Loucy (cell line): ENCODE data around the gene ZSCAN4.
A peak's percentile ranks its signal among the peaks of the same experiment; 100 is the strongest.

ENCODE experiments used
- H2AFZ ChIP-seq: fragments of 200-600 bp; sonication (generic); 2 replicates; pipeline ENCODE4 v1.6.0; 2016; ENCODE audit warnings: antibody characterized with exemption, mild to moderate bottlenecking, low read length, moderate library complexity
- H3F3A ChIP-seq: fragments of 200-600 bp; 2 replicates; pipeline ENCODE4 v1.6.0; 2016; ENCODE audit warnings: antibody characterized with exemption, low read depth, mild to moderate bottlenecking
- H3K27me3 ChIP-seq: fragments of 200-600 bp; sonication (generic); 2 replicates; pipeline ENCODE4 v1.6.1; 2014; ENCODE audit warnings: low read length, mild to moderate bottlenecking; ENCODE audit not compliant: insufficient read depth, poor library complexity, severe bottlenecking
- H3K36me3 ChIP-seq: fragments of 200-600 bp; sonication (generic); 2 replicates; pipeline ENCODE4 v1.6.1; 2016; ENCODE audit warnings: low read length; ENCODE audit not compliant: insufficient read depth
- H3K4me1 ChIP-seq: fragments of 200-600 bp; sonication (generic); 2 replicates; pipeline ENCODE4 v1.5.1; 2014; ENCODE audit warnings: low read length, mild to moderate bottlenecking; ENCODE audit not compliant: insufficient read depth, poor library complexity, severe bottlenecking
- H3K4me2 ChIP-seq: fragments of 200-600 bp; sonication (generic); 2 replicates; pipeline ENCODE4 v1.6.0; 2014; ENCODE audit warnings: antibody characterized with exemption, low read length, low read depth, mild to moderate bottlenecking; ENCODE audit not compliant: poor library complexity, severe bottlenecking
- H3K4me3 ChIP-seq: fragments of 200-600 bp; sonication (generic); 2 replicates; pipeline ENCODE4 v1.5.1; 2014; ENCODE audit warnings: low read length, mild to moderate bottlenecking, mixed read lengths; ENCODE audit not compliant: poor library complexity, severe bottlenecking
- H3K79me2 ChIP-seq: fragments of 200-600 bp; sonication (generic); 2 replicates; pipeline ENCODE4 v1.6.1; 2014; ENCODE audit warnings: low read length; ENCODE audit not compliant: insufficient read depth
- H3K9ac ChIP-seq: fragments of 200-600 bp; sonication (generic); 2 replicates; pipeline ENCODE4 v1.6.0; 2014; ENCODE audit warnings: mild to moderate bottlenecking, low read depth, low read length, moderate library complexity; ENCODE audit not compliant: poor library complexity, severe bottlenecking
- H3K9me2 ChIP-seq: fragments of 200-600 bp; sonication (generic); replicated peaks from 2 replicates; pipeline ENCODE4 v1.6.1; 2016; ENCODE audit warnings: low read depth, low read length, mixed read lengths
- H3K9me3 ChIP-seq: fragments of 200-600 bp; sonication (generic); 2 replicates; pipeline ENCODE4 v1.6.1; 2014; ENCODE audit warnings: mild to moderate bottlenecking, antibody characterized with exemption, low read length, low read depth; ENCODE audit not compliant: insufficient read depth
- H4K20me1 ChIP-seq: fragments of 200-600 bp; sonication (generic); 2 replicates; pipeline ENCODE4 v1.6.0; 2014; ENCODE audit warnings: antibody characterized with exemption, low read length, mild to moderate bottlenecking; ENCODE audit not compliant: insufficient read depth, poor library complexity, severe bottlenecking
- EZH2phosphoT487 ChIP-seq: fragments of 200-600 bp; IDR thresholded peaks from 2 replicates; pipeline ENCODE4 v1.6.1; 2018; ENCODE audit warnings: antibody characterized with exemption, mild to moderate bottlenecking, moderate library complexity, borderline replicate concordance
- TF ChIP-seq, protein P1 (sequence below): fragments of 200-600 bp; sonication (generic); conservative IDR thresholded peaks from 2 replicates; pipeline ENCODE4 v1.5.1; 2014; ENCODE audit warnings: mild to moderate bottlenecking, antibody characterized with exemption, low read length

Gene ZSCAN4

DNA sequence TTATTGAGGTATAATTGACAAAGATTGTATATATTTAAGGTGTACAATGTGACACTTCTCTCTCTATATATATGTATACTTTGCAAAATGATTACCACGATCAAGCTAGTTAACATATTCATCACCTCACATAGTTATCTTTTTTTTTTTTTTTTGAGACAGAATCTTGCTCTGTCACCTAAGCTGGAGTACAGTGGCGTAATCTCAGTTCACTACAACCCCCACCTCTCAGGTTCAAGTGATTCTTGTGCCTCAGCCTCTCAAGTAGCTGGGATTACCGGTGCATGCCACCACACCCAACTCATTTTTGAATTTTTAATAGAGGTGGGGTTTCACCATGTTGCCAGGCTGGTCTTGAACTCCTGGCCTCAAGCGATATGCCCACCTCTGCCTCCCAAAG, 3.7 kb downstream of the ZSCAN4 start:
- H3K36me3 ChIP-seq, result no peaks in the 10 kb centered on the region
- no peak overlapping the region for H3K4me2 ChIP-seq
- no peak overlapping the region for H3K9ac ChIP-seq
- H3K79me2 ChIP-seq, result no peaks in the 10 kb centered on the region
- H2AFZ ChIP-seq, result no peak overlapping the region
- no peaks in the 10 kb centered on the region for H3K4me1 ChIP-seq
- no peaks in the 10 kb centered on the region for H3F3A ChIP-seq
- no peaks in the 10 kb centered on the region for H4K20me1 ChIP-seq
- TF ChIP-seq EZH2phosphoT487, result no peak
- TF ChIP-seq, protein P1, sequence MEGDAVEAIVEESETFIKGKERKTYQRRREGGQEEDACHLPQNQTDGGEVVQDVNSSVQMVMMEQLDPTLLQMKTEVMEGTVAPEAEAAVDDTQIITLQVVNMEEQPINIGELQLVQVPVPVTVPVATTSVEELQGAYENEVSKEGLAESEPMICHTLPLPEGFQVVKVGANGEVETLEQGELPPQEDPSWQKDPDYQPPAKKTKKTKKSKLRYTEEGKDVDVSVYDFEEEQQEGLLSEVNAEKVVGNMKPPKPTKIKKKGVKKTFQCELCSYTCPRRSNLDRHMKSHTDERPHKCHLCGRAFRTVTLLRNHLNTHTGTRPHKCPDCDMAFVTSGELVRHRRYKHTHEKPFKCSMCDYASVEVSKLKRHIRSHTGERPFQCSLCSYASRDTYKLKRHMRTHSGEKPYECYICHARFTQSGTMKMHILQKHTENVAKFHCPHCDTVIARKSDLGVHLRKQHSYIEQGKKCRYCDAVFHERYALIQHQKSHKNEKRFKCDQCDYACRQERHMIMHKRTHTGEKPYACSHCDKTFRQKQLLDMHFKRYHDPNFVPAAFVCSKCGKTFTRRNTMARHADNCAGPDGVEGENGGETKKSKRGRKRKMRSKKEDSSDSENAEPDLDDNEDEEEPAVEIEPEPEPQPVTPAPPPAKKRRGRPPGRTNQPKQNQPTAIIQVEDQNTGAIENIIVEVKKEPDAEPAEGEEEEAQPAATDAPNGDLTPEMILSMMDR, result no peak
- no peaks in the 10 kb centered on the region for H3K9me2 ChIP-seq
- H3K27me3 ChIP-seq, result peaks cover 7% of the 10 kb centered on the region
- H3K4me3 ChIP-seq, result no peak overlapping the region
- H3K9me3 ChIP-seq, result peaks cover 2% of the 10 kb centered on the region; the same call in 1 of the 2 replicates

DNA sequence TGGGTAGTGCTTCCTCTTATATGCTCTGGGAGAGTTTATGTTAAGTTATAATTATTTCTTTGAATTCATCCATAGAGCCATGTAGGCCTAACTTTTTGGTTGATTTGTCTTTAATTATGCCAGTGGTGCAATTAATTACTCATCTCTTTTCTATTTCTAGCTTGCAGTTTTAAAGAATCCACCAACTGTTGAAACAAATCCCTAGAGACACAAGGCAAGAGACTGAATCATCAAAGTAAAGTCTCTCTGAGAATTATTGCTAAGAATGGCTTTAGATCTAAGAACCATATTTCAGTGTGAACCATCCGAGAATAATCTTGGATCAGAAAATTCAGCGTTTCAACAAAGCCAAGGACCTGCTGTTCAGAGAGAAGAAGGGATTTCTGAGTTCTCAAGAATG, 7.1 kb downstream of the ZSCAN4 start:
- Histone ChIP-seq H3K9me3 (peaks cover 2% of the 10 kb centered on the region; the same call in 1 of the 2 replicates), H3K4me2 (no peak overlapping the region), H3K9ac (no peak overlapping the region), H3K27me3 (peaks cover 24% of the 10 kb centered on the region), H4K20me1 (no peaks in the 10 kb centered on the region), H3F3A (no peaks in the 10 kb centered on the region), H3K79me2 (no peaks in the 10 kb centered on the region), H3K9me2 (no peaks in the 10 kb centered on the region), H2AFZ (no peak overlapping the region), H3K4me1 (no peaks in the 10 kb centered on the region), H3K36me3 (no peaks in the 10 kb centered on the region), H3K4me3 (no peak overlapping the region)
- no peak for TF ChIP-seq EZH2phosphoT487
- TF ChIP-seq, protein P1, result no peak

DNA sequence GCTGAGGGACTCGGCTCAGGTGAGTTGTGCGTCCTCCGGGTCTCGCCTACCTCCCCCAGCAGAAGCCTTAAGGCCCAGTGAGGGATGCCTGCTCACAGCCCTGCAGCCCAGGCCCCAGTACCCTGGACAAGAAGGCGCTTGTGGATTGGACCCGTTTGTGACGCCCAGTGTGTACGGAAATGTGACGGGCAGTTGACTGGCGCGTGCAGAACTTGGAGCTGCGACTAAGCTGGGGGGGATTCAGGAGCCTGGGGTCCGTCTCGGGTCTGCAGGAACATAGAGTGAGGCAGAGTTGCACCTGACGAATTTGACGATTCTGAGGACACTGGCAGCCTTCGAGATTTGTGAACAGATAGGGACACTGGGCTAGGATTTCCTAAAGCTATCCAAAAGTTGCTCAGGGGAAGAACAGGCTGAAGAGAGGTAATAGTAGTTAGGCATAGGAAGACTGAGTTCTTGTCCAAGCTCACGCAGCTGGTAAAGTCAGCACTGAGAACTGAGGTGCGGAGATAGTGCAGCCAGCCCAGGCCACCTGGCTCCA, 13.6 kb downstream of the ZSCAN4 start:
- peak overlapping the region; percentile 92 for H3K4me2 ChIP-seq
- TF ChIP-seq, protein P1, result no peak
- TF ChIP-seq EZH2phosphoT487, result no peak
- peak overlapping the region; percentile 95 for H3K4me3 ChIP-seq
- peaks cover 14% of the 10 kb centered on the region for H3K4me1 ChIP-seq
- H3K79me2 ChIP-seq, result peaks cover 55% of the 10 kb centered on the region
- H3K36me3 ChIP-seq, result peaks cover 32% of the 10 kb centered on the region
- peak overlapping the region; percentile 89 for H3K9ac ChIP-seq
- H3K27me3 ChIP-seq, result peaks cover 18% of the 10 kb centered on the region
- H4K20me1 ChIP-seq, result no peaks in the 10 kb centered on the region
- H3K9me2 ChIP-seq, result no peaks in the 10 kb centered on the region
- no peaks in the 10 kb centered on the region for H3F3A ChIP-seq
- peaks cover 46% of the 10 kb centered on the region for H3K9me3 ChIP-seq
- peak overlapping the region; percentile 82 for H2AFZ ChIP-seq
